ENCODE results near the gene CLEC4C. TPM values are rescaled to one million over a fixed set of nuclear protein-coding genes. Genes with fewer than 3 reads are reported as not detected.

The CLEC4C gene
- total RNA-seq, 1 experiment from 2014 or later, result not detected

DNA sequence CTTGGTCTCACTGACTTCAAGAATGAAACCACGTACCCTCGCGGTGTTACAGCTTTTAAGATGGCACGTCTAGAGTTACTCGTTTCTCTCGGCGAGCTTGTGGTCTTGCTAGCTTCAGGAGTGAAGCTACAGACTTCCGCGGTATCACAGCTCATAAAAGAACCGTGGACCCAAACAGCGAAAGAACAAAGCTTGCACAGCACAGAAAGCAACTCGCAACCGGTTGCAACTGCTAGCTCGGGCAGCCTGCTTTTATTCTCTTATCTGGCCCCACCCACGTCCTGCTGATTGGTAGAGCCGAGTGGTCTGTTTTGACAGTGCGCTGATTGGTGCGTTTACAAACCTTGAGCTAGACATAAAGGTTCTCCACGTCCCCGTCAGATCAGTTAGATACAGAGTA lies 4.2 kb upstream of the CLEC4C start:
- no peak for TF ChIP-seq CTCF (conservative IDR thresholded peaks at IDR 0.05; ENCODE audit: low read depth, low read length)
- H3K36me3 ChIP-seq (ENCODE audit: low read depth, low read length), result no peaks in the 10 kb centered on the region
- H3K4me2 ChIP-seq (ENCODE audit: low read length), result no peak overlapping the region
- peaks cover 14% of the 10 kb centered on the region for H3K27me3 ChIP-seq (ENCODE audit: low read length)
- ATAC-seq, result no peak
- H3K9me2 ChIP-seq (replicated peaks; ENCODE audit: low read length), result no peaks in the 10 kb centered on the region
- no peaks in the 10 kb centered on the region for H3K9me3 ChIP-seq (ENCODE audit: low read length)
- ChIA-PET CTCF (no interaction called here), POLR2A (ENCODE audit: unreplicated experiment) (no interaction called here)
- H3K79me2 ChIP-seq (ENCODE audit: low read length), result no peaks in the 10 kb centered on the region
- H3K9ac ChIP-seq (ENCODE audit: low read length), result no peak overlapping the region
- BruUV-seq (replicated peaks), result no TSS peak
- DNase-seq, result no peak
- intact Hi-C loops (cut with micrococcal nuclease), result no loop called here
- H3K4me3 ChIP-seq (ENCODE audit: low read length), result no peak overlapping the region
- no peak overlapping the region for H3K27ac ChIP-seq (ENCODE audit: low read length)
- H2AFZ ChIP-seq (ENCODE audit: low read length), result no peak overlapping the region
- no peaks in the 10 kb centered on the region for H4K20me1 ChIP-seq (ENCODE audit: low read length)
- H3F3A ChIP-seq (ENCODE audit: low read length, unreplicated experiment), result no peaks in the 10 kb centered on the region
- no peaks in the 10 kb centered on the region for H3K4me1 ChIP-seq (ENCODE audit: insufficient read depth, low read length)

GRCh38 chr12:7750350-7750749 lies 3.2 kb upstream of the CLEC4C start:
- Histone ChIP-seq H3F3A (ENCODE audit: low read length, unreplicated experiment) (no peaks in the 10 kb centered on the region), H3K9ac (ENCODE audit: low read length) (no peak overlapping the region), H3K9me2 (replicated peaks; ENCODE audit: low read length) (no peaks in the 10 kb centered on the region), H3K4me3 (ENCODE audit: low read length) (no peak overlapping the region), H3K27ac (ENCODE audit: low read length) (no peak overlapping the region), H2AFZ (ENCODE audit: low read length) (no peak overlapping the region), H3K36me3 (ENCODE audit: low read depth, low read length) (no peaks in the 10 kb centered on the region), H3K4me1 (ENCODE audit: insufficient read depth, low read length) (no peaks in the 10 kb centered on the region), H3K27me3 (ENCODE audit: low read length) (peaks cover 14% of the 10 kb centered on the region), H4K20me1 (ENCODE audit: low read length) (no peaks in the 10 kb centered on the region), H3K4me2 (ENCODE audit: low read length) (no peak overlapping the region), H3K79me2 (ENCODE audit: low read length) (no peaks in the 10 kb centered on the region), H3K9me3 (ENCODE audit: low read length) (no peaks in the 10 kb centered on the region)
- DNase-seq, result no peak
- no TSS peak for BruUV-seq (replicated peaks)
- TF ChIP-seq CTCF (conservative IDR thresholded peaks at IDR 0.05; ENCODE audit: low read depth, low read length) (no peak), EZH2 (IDR thresholded peaks at IDR 0.05; ENCODE audit: low read length, unreplicated experiment) (no peak), EZH2phosphoT487 (IDR thresholded peaks at IDR 0.05; ENCODE audit: borderline replicate concordance, low read length) (no peak)
- ChIA-PET CTCF (no interaction called here), POLR2A (ENCODE audit: unreplicated experiment) (no interaction called here)
- intact Hi-C loops (cut with micrococcal nuclease), result no loop called here
- no peak for ATAC-seq

DNA sequence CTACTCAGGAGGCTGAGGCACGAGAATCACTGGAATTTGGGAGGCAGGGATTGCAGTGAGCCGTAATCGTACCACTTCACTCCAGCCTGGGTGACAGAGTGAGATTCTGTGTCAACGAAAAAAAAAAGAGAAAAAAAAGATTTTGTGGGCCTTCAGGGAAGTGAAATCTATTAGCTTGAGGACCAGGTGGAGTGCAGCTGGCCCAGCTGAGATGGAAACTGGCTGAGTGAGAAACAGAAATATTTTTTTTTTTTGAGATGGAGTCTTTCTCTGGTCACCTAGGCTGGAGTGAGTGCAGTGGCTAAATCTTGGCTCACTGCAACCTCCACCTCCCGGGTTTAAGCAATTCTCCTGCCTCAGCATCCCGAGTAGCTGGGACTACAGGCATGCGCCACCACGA lies 2.3 kb upstream of the CLEC4C start:
- H3K4me1 ChIP-seq (ENCODE audit: insufficient read depth, low read length), result no peaks in the 10 kb centered on the region
- no peaks in the 10 kb centered on the region for H3K9me3 ChIP-seq (ENCODE audit: low read length)
- intact Hi-C loops (cut with micrococcal nuclease), result no loop called here
- ChIA-PET CTCF (no interaction called here), POLR2A (ENCODE audit: unreplicated experiment) (no interaction called here)
- no peak overlapping the region for H2AFZ ChIP-seq (ENCODE audit: low read length)
- no peak overlapping the region for H3K4me3 ChIP-seq (ENCODE audit: low read length)
- peaks cover 14% of the 10 kb centered on the region for H3K27me3 ChIP-seq (ENCODE audit: low read length)
- no peak for DNase-seq
- no peak overlapping the region for H3K9ac ChIP-seq (ENCODE audit: low read length)
- H3K4me2 ChIP-seq (ENCODE audit: low read length), result no peak overlapping the region
- TF ChIP-seq EZH2phosphoT487 (IDR thresholded peaks at IDR 0.05; ENCODE audit: borderline replicate concordance, low read length), result no peak
- no peak for TF ChIP-seq EZH2 (IDR thresholded peaks at IDR 0.05; ENCODE audit: low read length, unreplicated experiment)
- TF ChIP-seq CTCF (conservative IDR thresholded peaks at IDR 0.05; ENCODE audit: low read depth, low read length), result no peak
- ATAC-seq, result no peak
- H3K36me3 ChIP-seq (ENCODE audit: low read depth, low read length), result no peaks in the 10 kb centered on the region
- no peaks in the 10 kb centered on the region for H3K9me2 ChIP-seq (replicated peaks; ENCODE audit: low read length)
- H3K79me2 ChIP-seq (ENCODE audit: low read length), result no peaks in the 10 kb centered on the region
- BruUV-seq (replicated peaks), result no TSS peak
- no peak overlapping the region for H3K27ac ChIP-seq (ENCODE audit: low read length)
- H3F3A ChIP-seq (ENCODE audit: low read length, unreplicated experiment), result no peaks in the 10 kb centered on the region
- H4K20me1 ChIP-seq (ENCODE audit: low read length), result no peaks in the 10 kb centered on the region

Data from PC-3 (cell line).